Measurements from ENCODE around the gene ATP5F1B. TPM values are rescaled to one million over a fixed set of nuclear protein-coding genes. Genes with fewer than 3 reads are reported as not detected.

Gene ATP5F1B
- total and polyA plus RNA-seq, 2 of the 13 experiments (the other 11 are each of a cell fraction or from before 2014, with no cell fraction given) = 1,051 to 1,180 TPM

DNA sequence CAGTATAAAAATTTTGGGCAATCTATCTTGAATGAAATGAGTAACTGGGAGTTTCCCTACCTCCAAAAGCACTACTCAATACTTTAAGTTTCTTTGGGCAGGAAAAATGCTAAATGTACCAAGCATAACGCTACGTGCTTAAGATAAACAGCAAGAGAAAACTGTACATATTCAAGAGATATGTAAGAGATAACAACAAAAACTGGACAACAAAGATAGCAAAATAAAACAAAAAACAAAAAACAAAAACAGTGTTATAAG, 22.3 kb upstream of the ATP5F1B start:
- no peak overlapping the region for H3K27ac ChIP-seq (ENCODE audit: extremely low read length, insufficient read depth, low read length)
- DNase-seq (ENCODE audit: low spot score) = no peak
- no peaks in the 10 kb centered on the region for H3K27me3 ChIP-seq (ENCODE audit: control insufficient read depth in 1 of 2, insufficient read depth in 2 of 2, low read length in 2 of 2)
- H3K9me3 ChIP-seq (ENCODE audit: low read length) = no peaks in the 10 kb centered on the region
- no peak for FAIRE-seq
- peaks cover 34% of the 10 kb centered on the region for H3K79me2 ChIP-seq (ENCODE audit: insufficient read depth, low read length)
- 97% methylated on average over 2 of the region's 2 CpGs for WGBS (ENCODE audit: low lambda C conversion rate)
- no peak overlapping the region for H3K4me2 ChIP-seq (ENCODE audit: low read depth, low read length)
- in situ Hi-C loops (cut with HindIII; ENCODE audit: extremely low pct_ligation_motif_present, low pct_unique_long_range_greater_than_20kb) (no loop called here), intact Hi-C loops (cut with micrococcal nuclease; ENCODE audit: unreplicated experiment) (no loop called here)
- no peak for TF ChIP-seq ZFP36L2 (CRISPR knock-in tag; IDR thresholded peaks at IDR 0.05)
- no peak for TF ChIP-seq ZNF382 (CRISPR knock-in tag; IDR thresholded peaks at IDR 0.05; ENCODE audit: borderline replicate concordance)
- TF ChIP-seq REXO4 (CRISPR knock-in tag; IDR thresholded peaks at IDR 0.05; ENCODE audit: borderline replicate concordance) = no peak
- TF ChIP-seq NCOA1 (CRISPR knock-in tag; IDR thresholded peaks at IDR 0.05) = no peak
- no peak for TF ChIP-seq ZNF619 (CRISPR knock-in tag; IDR thresholded peaks at IDR 0.05)
- TF ChIP-seq, protein P1, sequence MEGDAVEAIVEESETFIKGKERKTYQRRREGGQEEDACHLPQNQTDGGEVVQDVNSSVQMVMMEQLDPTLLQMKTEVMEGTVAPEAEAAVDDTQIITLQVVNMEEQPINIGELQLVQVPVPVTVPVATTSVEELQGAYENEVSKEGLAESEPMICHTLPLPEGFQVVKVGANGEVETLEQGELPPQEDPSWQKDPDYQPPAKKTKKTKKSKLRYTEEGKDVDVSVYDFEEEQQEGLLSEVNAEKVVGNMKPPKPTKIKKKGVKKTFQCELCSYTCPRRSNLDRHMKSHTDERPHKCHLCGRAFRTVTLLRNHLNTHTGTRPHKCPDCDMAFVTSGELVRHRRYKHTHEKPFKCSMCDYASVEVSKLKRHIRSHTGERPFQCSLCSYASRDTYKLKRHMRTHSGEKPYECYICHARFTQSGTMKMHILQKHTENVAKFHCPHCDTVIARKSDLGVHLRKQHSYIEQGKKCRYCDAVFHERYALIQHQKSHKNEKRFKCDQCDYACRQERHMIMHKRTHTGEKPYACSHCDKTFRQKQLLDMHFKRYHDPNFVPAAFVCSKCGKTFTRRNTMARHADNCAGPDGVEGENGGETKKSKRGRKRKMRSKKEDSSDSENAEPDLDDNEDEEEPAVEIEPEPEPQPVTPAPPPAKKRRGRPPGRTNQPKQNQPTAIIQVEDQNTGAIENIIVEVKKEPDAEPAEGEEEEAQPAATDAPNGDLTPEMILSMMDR (CRISPR knock-in tag; IDR thresholded peaks at IDR 0.05) = no peak
- TF ChIP-seq, protein P2, sequence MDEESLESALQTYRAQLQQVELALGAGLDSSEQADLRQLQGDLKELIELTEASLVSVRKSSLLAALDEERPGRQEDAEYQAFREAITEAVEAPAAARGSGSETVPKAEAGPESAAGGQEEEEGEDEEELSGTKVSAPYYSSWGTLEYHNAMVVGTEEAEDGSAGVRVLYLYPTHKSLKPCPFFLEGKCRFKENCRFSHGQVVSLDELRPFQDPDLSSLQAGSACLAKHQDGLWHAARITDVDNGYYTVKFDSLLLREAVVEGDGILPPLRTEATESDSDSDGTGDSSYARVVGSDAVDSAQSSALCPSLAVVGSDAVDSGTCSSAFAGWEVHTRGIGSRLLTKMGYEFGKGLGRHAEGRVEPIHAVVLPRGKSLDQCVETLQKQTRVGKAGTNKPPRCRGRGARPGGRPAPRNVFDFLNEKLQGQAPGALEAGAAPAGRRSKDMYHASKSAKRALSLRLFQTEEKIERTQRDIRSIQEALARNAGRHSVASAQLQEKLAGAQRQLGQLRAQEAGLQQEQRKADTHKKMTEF (CRISPR knock-in tag; IDR thresholded peaks at IDR 0.05) = no peak
- no peak for TF ChIP-seq ZBTB8A (CRISPR knock-in tag; IDR thresholded peaks at IDR 0.05; ENCODE audit: borderline replicate concordance, low read depth)
- TF ChIP-seq, protein P3, sequence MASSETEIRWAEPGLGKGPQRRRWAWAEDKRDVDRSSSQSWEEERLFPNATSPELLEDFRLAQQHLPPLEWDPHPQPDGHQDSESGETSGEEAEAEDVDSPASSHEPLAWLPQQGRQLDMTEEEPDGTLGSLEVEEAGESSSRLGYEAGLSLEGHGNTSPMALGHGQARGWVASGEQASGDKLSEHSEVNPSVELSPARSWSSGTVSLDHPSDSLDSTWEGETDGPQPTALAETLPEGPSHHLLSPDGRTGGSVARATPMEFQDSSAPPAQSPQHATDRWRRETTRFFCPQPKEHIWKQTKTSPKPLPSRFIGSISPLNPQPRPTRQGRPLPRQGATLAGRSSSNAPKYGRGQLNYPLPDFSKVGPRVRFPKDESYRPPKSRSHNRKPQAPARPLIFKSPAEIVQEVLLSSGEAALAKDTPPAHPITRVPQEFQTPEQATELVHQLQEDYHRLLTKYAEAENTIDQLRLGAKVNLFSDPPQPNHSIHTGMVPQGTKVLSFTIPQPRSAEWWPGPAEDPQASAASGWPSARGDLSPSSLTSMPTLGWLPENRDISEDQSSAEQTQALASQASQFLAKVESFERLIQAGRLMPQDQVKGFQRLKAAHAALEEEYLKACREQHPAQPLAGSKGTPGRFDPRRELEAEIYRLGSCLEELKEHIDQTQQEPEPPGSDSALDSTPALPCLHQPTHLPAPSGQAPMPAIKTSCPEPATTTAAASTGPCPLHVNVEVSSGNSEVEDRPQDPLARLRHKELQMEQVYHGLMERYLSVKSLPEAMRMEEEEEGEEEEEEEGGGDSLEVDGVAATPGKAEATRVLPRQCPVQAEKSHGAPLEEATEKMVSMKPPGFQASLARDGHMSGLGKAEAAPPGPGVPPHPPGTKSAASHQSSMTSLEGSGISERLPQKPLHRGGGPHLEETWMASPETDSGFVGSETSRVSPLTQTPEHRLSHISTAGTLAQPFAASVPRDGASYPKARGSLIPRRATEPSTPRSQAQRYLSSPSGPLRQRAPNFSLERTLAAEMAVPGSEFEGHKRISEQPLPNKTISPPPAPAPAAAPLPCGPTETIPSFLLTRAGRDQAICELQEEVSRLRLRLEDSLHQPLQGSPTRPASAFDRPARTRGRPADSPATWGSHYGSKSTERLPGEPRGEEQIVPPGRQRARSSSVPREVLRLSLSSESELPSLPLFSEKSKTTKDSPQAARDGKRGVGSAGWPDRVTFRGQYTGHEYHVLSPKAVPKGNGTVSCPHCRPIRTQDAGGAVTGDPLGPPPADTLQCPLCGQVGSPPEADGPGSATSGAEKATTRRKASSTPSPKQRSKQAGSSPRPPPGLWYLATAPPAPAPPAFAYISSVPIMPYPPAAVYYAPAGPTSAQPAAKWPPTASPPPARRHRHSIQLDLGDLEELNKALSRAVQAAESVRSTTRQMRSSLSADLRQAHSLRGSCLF (CRISPR knock-in tag; IDR thresholded peaks at IDR 0.05; ENCODE audit: borderline replicate concordance) = no peak
- no peak for TF ChIP-seq AGO2 (optimal IDR thresholded peaks at IDR 0.05; ENCODE audit: low read depth, low read length)
- no peak for TF ChIP-seq KLF16 (CRISPR knock-in tag; IDR thresholded peaks at IDR 0.05)
- no peak for TF ChIP-seq FOXO1 (CRISPR knock-in tag; IDR thresholded peaks at IDR 0.05)
- 0 out of 2 replicates have a peak, but pooled peaks cover 4% of the 10 kb centered on the region for H4K20me1 ChIP-seq (ENCODE audit: insufficient read depth, low read length)
- no peak overlapping the region for H3K9ac ChIP-seq (ENCODE audit: insufficient read depth, low read depth, low read length)
- ChIA-PET POLR2A (no interaction called here), CTCF (ENCODE audit: low intra/inter-chr PET ratio, low total read pairs) (no interaction called here)
- peaks cover 26 to 77% of the 10 kb centered on the region in 2 experiments for H3K36me3 ChIP-seq (replicated peaks in 1 of 2; ENCODE audit: control insufficient read depth in 1 of 2, insufficient read depth in 2 of 2, low read length in 2 of 2)
- no peak overlapping the region for H3K4me3 ChIP-seq (replicated peaks in 1 of 3; ENCODE audit: insufficient read depth in 1 of 3, low read depth in 2 of 3, low read length in 3 of 3)
- H2AFZ ChIP-seq (ENCODE audit: low read length) = no peak overlapping the region
- no TSS peak for BruUV-seq (replicated peaks)
- ATAC-seq = no peak
- peaks cover 16% of the 10 kb centered on the region for H3K4me1 ChIP-seq (ENCODE audit: insufficient read depth, low read length)

All from HepG2 (cell line).